Activated CD4-positive, alpha-beta T cell treated with anti-CD3 and anti-CD28 coated beads for 24 hours (primary cell): ENCODE measurements around the gene MSH6.

Experiments used
- DNase-seq, 2 donors: peaks; one replicate each; pipeline ENCODE4 v3.0.0-alpha.2; 2020; ENCODE audit warnings: low read depth in 2 of 2

MSH6 gene

GRCh38 chr2:47779426-47779790 lies 3.5 kb upstream of the MSH6 start:
- DNase-seq = no peak

GRCh38 chr2:47782381-47782670 lies 619 bp upstream of the MSH6 start:
- DNase-seq = no peak

- DNase-seq = peak; percentile 36 to 58
Measured at GRCh38 chr2:47783486-47784351, 774 bp downstream of the MSH6 start.

- no peak for DNase-seq
Measured at GRCh38 chr2:47784352-47784851, 1.5 kb downstream of the MSH6 start.

GRCh38 chr2:47785986-47786385 lies 3.0 kb downstream of the MSH6 start:
- DNase-seq = no peak

GRCh38 chr2:47796090-47796697 lies 13.2 kb downstream of the MSH6 start:
- no peak for DNase-seq

GRCh38 chr2:47798631-47799030 lies 15.7 kb downstream of the MSH6 start:
- DNase-seq = no peak

GRCh38 chr2:47799031-47799609 lies 16.2 kb downstream of the MSH6 start:
- DNase-seq = no peak

GRCh38 chr2:47801118-47801517 lies 18.2 kb downstream of the MSH6 start:
- no peak for DNase-seq

GRCh38 chr2:47803363-47803762 lies 20.4 kb downstream of the MSH6 start:
- no peak for DNase-seq

GRCh38 chr2:47803770-47804169 lies 20.8 kb downstream of the MSH6 start:
- no peak for DNase-seq

GRCh38 chr2:47805850-47806249 lies 22.9 kb downstream of the MSH6 start:
- DNase-seq = no peak

- no peak for DNase-seq
Measured at GRCh38 chr2:47808614-47809013, 25.7 kb downstream of the MSH6 start.

GRCh38 chr2:47809903-47810302 lies 27.0 kb downstream of the MSH6 start:
- DNase-seq = no peak

GRCh38 chr2:47810850-47811249 lies 27.9 kb downstream of the MSH6 start:
- no peak for DNase-seq

- DNase-seq = no peak
Measured at GRCh38 chr2:47811668-47812067, 28.7 kb downstream of the MSH6 start.

GRCh38 chr2:47815764-47816163 lies 32.8 kb downstream of the MSH6 start:
- DNase-seq = no peak

GRCh38 chr2:47818777-47819176 lies 35.8 kb downstream of the MSH6 start:
- DNase-seq = no peak

GRCh38 chr2:47819834-47820233 lies 36.9 kb downstream of the MSH6 start:
- DNase-seq = no peak

- no peak for DNase-seq
Measured at GRCh38 chr2:47822518-47822917, 39.6 kb downstream of the MSH6 start.

- no peak for DNase-seq
Measured at GRCh38 chr2:47833516-47833968, 50.6 kb downstream of the MSH6 start.

- DNase-seq = no peak
Measured at GRCh38 chr2:47838249-47838648, 55.3 kb downstream of the MSH6 start.

- DNase-seq = no peak
Measured at GRCh38 chr2:47838686-47839085, 55.7 kb downstream of the MSH6 start.
